DND-41 (cell line): ENCODE results near the gene WDR41.

ENCODE experiments used
- EZH2 ChIP-seq: IDR thresholded peaks from 3 replicates; pipeline ENCODE4 v1.6.1; 2012; ENCODE audit warnings: borderline replicate concordance, low read depth, mild to moderate bottlenecking, moderate library complexity, low read length, inconsistent platforms; ENCODE audit not compliant: severe bottlenecking
- TF ChIP-seq, protein P1 (sequence below): IDR thresholded peaks from 2 replicates; pipeline ENCODE4 v1.5.1; 2012; ENCODE audit warnings: borderline replicate concordance, low read length, moderate library complexity, mild to moderate bottlenecking; ENCODE audit not compliant: poor library complexity, severe bottlenecking; ENCODE audit errors: extremely low read depth

DNA sequence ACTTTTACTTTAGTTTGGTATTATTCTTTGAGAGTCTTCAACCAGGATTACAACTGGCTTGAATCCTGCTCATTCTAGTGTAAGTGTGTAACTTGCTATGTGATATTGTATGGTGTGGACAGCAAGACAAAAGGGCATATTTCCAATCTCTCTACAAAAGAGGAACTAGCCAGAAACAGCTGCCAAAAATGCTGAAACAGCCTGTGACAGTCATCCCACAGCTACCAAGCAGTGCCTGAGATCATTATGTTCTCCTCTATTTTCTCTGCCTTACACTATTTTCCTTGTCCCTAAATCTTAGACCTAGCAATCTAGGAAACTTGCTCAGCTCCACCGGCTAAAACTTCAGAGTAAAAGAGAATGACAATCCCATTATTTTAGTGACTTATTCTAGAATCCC lies 42.8 kb downstream of the WDR41 start:
- TF ChIP-seq, protein P1, sequence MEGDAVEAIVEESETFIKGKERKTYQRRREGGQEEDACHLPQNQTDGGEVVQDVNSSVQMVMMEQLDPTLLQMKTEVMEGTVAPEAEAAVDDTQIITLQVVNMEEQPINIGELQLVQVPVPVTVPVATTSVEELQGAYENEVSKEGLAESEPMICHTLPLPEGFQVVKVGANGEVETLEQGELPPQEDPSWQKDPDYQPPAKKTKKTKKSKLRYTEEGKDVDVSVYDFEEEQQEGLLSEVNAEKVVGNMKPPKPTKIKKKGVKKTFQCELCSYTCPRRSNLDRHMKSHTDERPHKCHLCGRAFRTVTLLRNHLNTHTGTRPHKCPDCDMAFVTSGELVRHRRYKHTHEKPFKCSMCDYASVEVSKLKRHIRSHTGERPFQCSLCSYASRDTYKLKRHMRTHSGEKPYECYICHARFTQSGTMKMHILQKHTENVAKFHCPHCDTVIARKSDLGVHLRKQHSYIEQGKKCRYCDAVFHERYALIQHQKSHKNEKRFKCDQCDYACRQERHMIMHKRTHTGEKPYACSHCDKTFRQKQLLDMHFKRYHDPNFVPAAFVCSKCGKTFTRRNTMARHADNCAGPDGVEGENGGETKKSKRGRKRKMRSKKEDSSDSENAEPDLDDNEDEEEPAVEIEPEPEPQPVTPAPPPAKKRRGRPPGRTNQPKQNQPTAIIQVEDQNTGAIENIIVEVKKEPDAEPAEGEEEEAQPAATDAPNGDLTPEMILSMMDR = no peak
- TF ChIP-seq EZH2 = no peak
